PC-3 (cell line): Measurements from ENCODE around the gene SRGAP3. TPM values are rescaled to one million over a fixed set of nuclear protein-coding genes. Genes with fewer than 3 reads are reported as not detected.

Source experiments
- ATAC-seq: fragments of 200-7000 bp; cut with Tn5 transposase; 2 replicates; pipeline ENCODE4 v1.9.1; 2020; ENCODE audit warnings: mild to moderate bottlenecking, moderate library complexity
- BruUV-seq: library from RNA; stranded (reverse); fragments of 400-500 nt; replicated peaks from 2 replicates; lab custom pipeline; 2021; lab: Mats Ljungman, UMichigan
- CTCF ChIA-PET: fragments of 300-600 bp; sonication (Branson Sonifier 250); formaldehyde crosslinking; loops from one replicate; lab custom pipeline; 2022; ENCODE audit warnings: antibody characterized with exemption; lab: Charles Lee
- POLR2A ChIA-PET: fragments of 300-600 bp; sonication (Branson Sonifier 250); formaldehyde crosslinking; loops from one replicate; lab custom pipeline; 2022; ENCODE audit warnings: antibody characterized with exemption; ENCODE audit not compliant: unreplicated experiment; lab: Charles Lee
- DNase-seq: peaks from one replicate; pipeline ENCODE4 v3.0.0-alpha.2; 2015
- H2AFZ ChIP-seq: fragments of 300-600 bp; sonication (generic); 2 replicates; pipeline ENCODE4 v1.6.0; 2016; ENCODE audit warnings: antibody characterized with exemption, low read length
- H3F3A ChIP-seq: fragments of 300-600 bp; sonication (generic); one replicate; pipeline ENCODE4 v1.6.0; 2017; ENCODE audit warnings: antibody characterized with exemption, low read length, control low read depth, mild to moderate bottlenecking; ENCODE audit not compliant: unreplicated experiment
- H3K27ac ChIP-seq: fragments of 300-600 bp; sonication (generic); 2 replicates; pipeline ENCODE4 v1.5.1; 2016; ENCODE audit warnings: mild to moderate bottlenecking, low read length
- H3K27me3 ChIP-seq: fragments of 300-600 bp; sonication (generic); 2 replicates; pipeline ENCODE4 v1.6.1; 2016; ENCODE audit warnings: low read length, mixed read lengths
- H3K36me3 ChIP-seq: fragments of 300-600 bp; sonication (generic); 2 replicates; pipeline ENCODE4 v1.6.1; 2016; ENCODE audit warnings: low read depth, mixed run types, low read length, mixed read lengths
- H3K4me1 ChIP-seq: fragments of 300-600 bp; sonication (generic); 2 replicates; pipeline ENCODE4 v1.5.1; 2016; ENCODE audit warnings: low read length; ENCODE audit not compliant: insufficient read depth
- H3K4me2 ChIP-seq: fragments of 300-600 bp; sonication (generic); 2 replicates; pipeline ENCODE4 v1.6.0; 2016; ENCODE audit warnings: low read length
- H3K4me3 ChIP-seq: fragments of 300-600 bp; sonication (generic); 2 replicates; pipeline ENCODE4 v1.5.1; 2016; ENCODE audit warnings: mild to moderate bottlenecking, low read length, mixed read lengths
- H3K79me2 ChIP-seq: fragments of 300-600 bp; sonication (generic); 2 replicates; pipeline ENCODE4 v1.6.1; 2017; ENCODE audit warnings: low read length, mixed read lengths
- H3K9ac ChIP-seq: fragments of 300-600 bp; sonication (generic); 2 replicates; pipeline ENCODE4 v1.6.0; 2016; ENCODE audit warnings: mild to moderate bottlenecking, low read length
- H3K9me2 ChIP-seq: fragments of 300-600 bp; sonication (generic); replicated peaks from 2 replicates; pipeline ENCODE4 v1.6.1; 2016; ENCODE audit warnings: mixed run types, low read length, mixed read lengths
- H3K9me3 ChIP-seq: fragments of 300-600 bp; sonication (generic); 2 replicates; pipeline ENCODE4 v1.6.1; 2016; ENCODE audit warnings: low read length, mixed read lengths
- H4K20me1 ChIP-seq: fragments of 300-600 bp; sonication (generic); 2 replicates; pipeline ENCODE4 v1.6.1; 2016; ENCODE audit warnings: low read length, mixed read lengths
- EZH2 ChIP-seq: fragments of 300-600 bp; sonication (generic); IDR thresholded peaks from one replicate; pipeline ENCODE4 v1.6.1; 2017; ENCODE audit warnings: antibody characterized with exemption, mild to moderate bottlenecking, low read length; ENCODE audit not compliant: unreplicated experiment
- EZH2phosphoT487 ChIP-seq: fragments of 300-600 bp; sonication (generic); IDR thresholded peaks from 2 replicates; pipeline ENCODE4 v1.6.1; 2018; ENCODE audit warnings: mild to moderate bottlenecking, antibody characterized with exemption, low read length, borderline replicate concordance
- intact Hi-C: fragments of 100-400 bp; cut with micrococcal nuclease; formaldehyde crosslinking; loops from 2 replicates; pipeline ENCODE4 v1.9.0; 2023
- total RNA-seq: library from RNA; depleted of rRNA; stranded (reverse); fragments of >200 nt; gene quantifications from 2 replicates; pipeline ENCODE4 v1.2.3, GENCODE V29; 2014
- TF ChIP-seq, protein P1 (sequence below): fragments of 300-600 bp; sonication (generic); conservative IDR thresholded peaks from 2 replicates; pipeline ENCODE4 v1.5.1; 2017; ENCODE audit warnings: antibody characterized with exemption, low read depth, mild to moderate bottlenecking, low read length

The SRGAP3 gene
- total RNA-seq, 1 experiment from 2014 or later: 7.5 TPM

DNA sequence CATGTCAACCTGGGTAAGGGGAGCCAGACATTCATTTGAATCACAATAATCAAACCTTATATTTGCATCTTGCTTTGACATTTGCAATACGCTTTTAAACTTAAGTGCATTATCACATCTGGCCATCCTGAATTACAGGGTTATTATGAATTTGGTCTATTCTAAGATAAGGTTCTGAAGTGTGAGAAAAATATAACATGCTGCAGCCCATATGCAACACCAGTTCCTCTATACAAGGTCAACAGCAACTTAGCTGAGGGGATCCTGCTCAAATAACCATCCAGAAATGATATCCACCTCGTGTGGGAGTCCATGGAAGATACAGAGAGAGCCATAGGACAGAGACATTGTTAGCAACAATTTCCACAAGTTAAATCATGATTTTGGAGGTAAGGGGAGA lies 213.5 kb downstream of the SRGAP3 start:
- Histone ChIP-seq H3F3A (no peaks in the 10 kb centered on the region), H3K9me2 (no peaks in the 10 kb centered on the region), H3K27ac (no peak overlapping the region), H2AFZ (no peak overlapping the region), H3K4me3 (no peak overlapping the region), H3K9ac (no peak overlapping the region), H3K9me3 (no peaks in the 10 kb centered on the region), H3K36me3 (no peaks in the 10 kb centered on the region), H3K79me2 (no peaks in the 10 kb centered on the region), H4K20me1 (no peaks in the 10 kb centered on the region), H3K4me1 (no peaks in the 10 kb centered on the region), H3K27me3 (no peaks in the 10 kb centered on the region), H3K4me2 (no peak overlapping the region)
- ChIA-PET CTCF (no interaction called here), POLR2A (no interaction called here)
- TF ChIP-seq, protein P1, sequence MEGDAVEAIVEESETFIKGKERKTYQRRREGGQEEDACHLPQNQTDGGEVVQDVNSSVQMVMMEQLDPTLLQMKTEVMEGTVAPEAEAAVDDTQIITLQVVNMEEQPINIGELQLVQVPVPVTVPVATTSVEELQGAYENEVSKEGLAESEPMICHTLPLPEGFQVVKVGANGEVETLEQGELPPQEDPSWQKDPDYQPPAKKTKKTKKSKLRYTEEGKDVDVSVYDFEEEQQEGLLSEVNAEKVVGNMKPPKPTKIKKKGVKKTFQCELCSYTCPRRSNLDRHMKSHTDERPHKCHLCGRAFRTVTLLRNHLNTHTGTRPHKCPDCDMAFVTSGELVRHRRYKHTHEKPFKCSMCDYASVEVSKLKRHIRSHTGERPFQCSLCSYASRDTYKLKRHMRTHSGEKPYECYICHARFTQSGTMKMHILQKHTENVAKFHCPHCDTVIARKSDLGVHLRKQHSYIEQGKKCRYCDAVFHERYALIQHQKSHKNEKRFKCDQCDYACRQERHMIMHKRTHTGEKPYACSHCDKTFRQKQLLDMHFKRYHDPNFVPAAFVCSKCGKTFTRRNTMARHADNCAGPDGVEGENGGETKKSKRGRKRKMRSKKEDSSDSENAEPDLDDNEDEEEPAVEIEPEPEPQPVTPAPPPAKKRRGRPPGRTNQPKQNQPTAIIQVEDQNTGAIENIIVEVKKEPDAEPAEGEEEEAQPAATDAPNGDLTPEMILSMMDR: no peak
- TF ChIP-seq EZH2phosphoT487 (no peak), EZH2 (no peak)
- no TSS peak for BruUV-seq
- DNase-seq: no peak
- intact Hi-C loops: no loop called here
- no peak for ATAC-seq

DNA sequence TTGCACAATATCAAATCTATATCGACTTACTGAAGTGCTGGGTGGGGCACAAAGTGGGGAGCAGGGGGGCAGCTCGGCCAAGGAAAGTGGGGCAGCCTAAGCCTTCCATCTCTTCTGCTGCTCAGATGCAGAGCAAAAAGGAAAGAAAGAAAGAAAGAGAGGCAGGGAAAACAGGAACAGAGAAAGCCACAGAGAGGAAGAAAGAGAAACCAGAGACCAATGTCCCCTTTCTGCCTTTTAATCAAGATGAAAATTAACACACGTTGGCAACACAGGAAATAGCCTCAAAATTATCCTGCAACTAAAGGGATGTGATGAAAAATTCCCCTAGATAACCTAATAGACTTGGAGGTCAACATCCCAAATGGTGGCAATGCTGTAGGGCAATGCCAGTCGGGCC lies 214.0 kb downstream of the SRGAP3 start:
- no peaks in the 10 kb centered on the region for H3K36me3 ChIP-seq
- no peaks in the 10 kb centered on the region for H3F3A ChIP-seq
- intact Hi-C loops: no loop called here
- H3K27me3 ChIP-seq: no peaks in the 10 kb centered on the region
- ATAC-seq: no peak
- no peak overlapping the region for H3K27ac ChIP-seq
- H4K20me1 ChIP-seq: no peaks in the 10 kb centered on the region
- no peaks in the 10 kb centered on the region for H3K79me2 ChIP-seq
- no peak overlapping the region for H3K9ac ChIP-seq
- TF ChIP-seq EZH2 (no peak), EZH2phosphoT487 (no peak)
- TF ChIP-seq, protein P1: no peak
- no peaks in the 10 kb centered on the region for H3K9me2 ChIP-seq
- no peaks in the 10 kb centered on the region for H3K4me1 ChIP-seq
- H2AFZ ChIP-seq: no peak overlapping the region
- H3K4me3 ChIP-seq: no peak overlapping the region
- no TSS peak for BruUV-seq
- H3K9me3 ChIP-seq: no peaks in the 10 kb centered on the region
- no peak overlapping the region for H3K4me2 ChIP-seq
- ChIA-PET CTCF (no interaction called here), POLR2A (no interaction called here)
- DNase-seq: no peak

DNA sequence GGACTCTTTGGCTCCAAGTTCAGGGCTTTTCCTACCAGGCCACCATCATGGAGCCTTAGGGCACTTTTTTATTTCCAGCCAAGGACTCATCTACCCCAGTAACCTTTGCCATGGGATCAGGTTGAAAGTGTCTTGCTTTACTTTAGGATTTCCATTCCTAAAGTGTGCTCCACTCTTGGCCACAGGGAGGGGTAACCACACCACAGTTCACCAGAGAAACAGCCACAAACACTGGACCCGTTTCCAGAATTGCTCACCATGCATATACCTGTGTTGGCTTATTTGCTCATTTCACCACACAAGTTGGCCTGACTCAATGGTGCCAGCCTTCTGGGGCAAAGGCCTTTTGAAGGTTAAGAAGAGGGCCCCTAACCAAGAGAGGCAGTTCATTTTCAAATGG lies 215.6 kb downstream of the SRGAP3 start:
- Histone ChIP-seq H3K79me2 (no peaks in the 10 kb centered on the region), H3F3A (no peaks in the 10 kb centered on the region), H3K4me3 (no peak overlapping the region), H3K9me2 (no peaks in the 10 kb centered on the region), H2AFZ (no peak overlapping the region), H3K27ac (no peak overlapping the region), H3K27me3 (no peaks in the 10 kb centered on the region), H3K4me2 (no peak overlapping the region), H3K9ac (no peak overlapping the region), H3K9me3 (no peaks in the 10 kb centered on the region), H3K4me1 (no peaks in the 10 kb centered on the region), H3K36me3 (no peaks in the 10 kb centered on the region), H4K20me1 (no peaks in the 10 kb centered on the region)
- peak; percentile 37 for DNase-seq
- intact Hi-C loops: loop anchor here (1.0 kb wide), 1 partner anchor 268 kb away; no protein-coding TSS in a partner anchor
- TF ChIP-seq EZH2: no peak
- TF ChIP-seq, protein P1: peak; percentile 53
- ChIA-PET POLR2A (no interaction called here), CTCF (no interaction called here)
- BruUV-seq: no TSS peak
- ATAC-seq: peak; percentile 63
